DMS53 (cell line): ENCODE results near the gene ZDHHC11.
A peak's percentile ranks its signal among the peaks of the same experiment; 100 is the strongest.
"Not testable (repeated sequence)": the region's sequence is repeated elsewhere in the genome, so short reads cannot be mapped to it uniquely, and the experiment has no call there.

ENCODE experiments used
- DNase-seq: peaks from one replicate; lab custom pipeline; 2025; lab: John Stamatoyannopoulos, UW

The ZDHHC11 gene

DNA sequence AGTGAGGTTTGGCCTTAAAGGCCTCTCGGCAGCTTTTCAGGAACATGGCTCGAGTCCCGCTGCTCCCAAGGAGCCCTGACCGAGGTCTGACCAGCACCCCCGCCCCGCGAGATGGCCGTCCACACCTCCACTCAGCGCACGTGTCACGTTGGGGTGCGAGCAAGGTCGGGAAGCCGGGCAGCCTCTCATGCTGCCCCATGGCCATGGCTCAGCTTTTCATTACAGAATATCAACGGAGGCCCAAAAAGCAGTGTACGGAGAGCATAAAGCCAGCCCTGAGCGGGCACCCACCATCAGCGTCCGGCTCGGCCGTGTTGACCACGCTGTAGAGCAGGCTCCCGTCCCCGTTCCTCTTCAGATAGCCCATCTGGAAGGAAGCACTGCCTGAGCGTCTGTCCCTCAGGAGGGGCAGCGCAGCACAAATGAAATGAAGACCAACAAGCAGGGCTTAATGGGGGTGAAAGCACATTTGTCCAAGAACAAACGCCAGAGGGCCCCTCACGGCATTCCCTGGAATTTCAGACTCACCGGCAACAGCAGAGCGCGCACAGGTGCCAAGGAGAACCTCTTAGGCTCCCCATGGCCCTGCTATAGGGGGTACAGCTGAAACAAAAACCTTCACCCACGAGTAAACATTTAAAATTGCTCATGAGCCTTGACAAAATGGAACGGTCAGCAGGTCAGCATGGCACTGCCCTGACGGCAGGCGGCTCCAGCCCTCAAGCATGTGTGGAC is 30.2 kb upstream of the ZDHHC11 start:
- no peak for DNase-seq

DNA sequence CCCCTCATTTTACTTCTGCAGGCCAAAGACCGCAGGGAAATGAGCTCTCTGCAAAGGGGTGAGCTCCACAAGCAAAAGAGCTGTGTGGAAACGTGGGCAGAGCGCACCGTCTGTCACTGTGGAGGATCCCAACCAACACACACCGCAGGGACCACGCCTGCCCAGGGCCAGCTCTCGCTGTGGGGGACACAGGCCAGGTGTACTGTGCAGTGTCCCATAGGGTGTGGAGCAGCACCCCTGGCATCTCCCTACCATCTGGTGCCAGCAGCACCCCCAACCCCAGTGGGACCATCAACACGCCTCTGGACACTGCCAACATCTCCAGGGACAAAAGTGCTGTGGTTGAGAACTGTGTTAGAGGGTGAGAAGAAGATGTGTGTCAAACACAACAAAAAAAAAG is 27.9 kb upstream of the ZDHHC11 start:
- not testable (repeated sequence) for DNase-seq

- no peak for DNase-seq
Observed at GRCh38 chr5:878125-878524, 27.3 kb upstream of the ZDHHC11 start.

- DNase-seq: no peak
Observed at GRCh38 chr5:876398-877365, 25.9 kb upstream of the ZDHHC11 start.

- DNase-seq: no peak
Observed at GRCh38 chr5:875931-876330, 25.1 kb upstream of the ZDHHC11 start.

- no peak for DNase-seq
Observed at GRCh38 chr5:873328-873727, 22.5 kb upstream of the ZDHHC11 start.

DNA sequence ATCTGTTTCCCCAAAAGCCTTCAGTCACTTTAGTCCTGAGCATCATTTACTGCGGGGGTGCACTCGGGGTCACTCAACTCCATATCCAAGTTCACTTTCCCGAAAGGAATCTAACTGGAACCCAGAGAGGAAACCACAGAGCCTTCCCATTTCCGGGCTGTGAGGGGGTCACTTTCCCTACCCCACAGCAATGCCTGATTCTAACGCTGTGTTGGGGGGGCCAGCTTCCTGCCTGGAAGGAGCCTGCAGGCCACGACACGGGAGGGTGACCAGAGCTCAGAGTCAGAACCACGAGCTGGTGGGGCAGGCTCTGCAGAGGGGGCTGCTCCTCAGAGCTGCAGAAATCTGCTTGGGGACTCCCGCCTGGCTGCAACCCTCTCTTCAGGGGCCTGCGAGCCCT is 21.5 kb upstream of the ZDHHC11 start:
- no peak for DNase-seq

DNA sequence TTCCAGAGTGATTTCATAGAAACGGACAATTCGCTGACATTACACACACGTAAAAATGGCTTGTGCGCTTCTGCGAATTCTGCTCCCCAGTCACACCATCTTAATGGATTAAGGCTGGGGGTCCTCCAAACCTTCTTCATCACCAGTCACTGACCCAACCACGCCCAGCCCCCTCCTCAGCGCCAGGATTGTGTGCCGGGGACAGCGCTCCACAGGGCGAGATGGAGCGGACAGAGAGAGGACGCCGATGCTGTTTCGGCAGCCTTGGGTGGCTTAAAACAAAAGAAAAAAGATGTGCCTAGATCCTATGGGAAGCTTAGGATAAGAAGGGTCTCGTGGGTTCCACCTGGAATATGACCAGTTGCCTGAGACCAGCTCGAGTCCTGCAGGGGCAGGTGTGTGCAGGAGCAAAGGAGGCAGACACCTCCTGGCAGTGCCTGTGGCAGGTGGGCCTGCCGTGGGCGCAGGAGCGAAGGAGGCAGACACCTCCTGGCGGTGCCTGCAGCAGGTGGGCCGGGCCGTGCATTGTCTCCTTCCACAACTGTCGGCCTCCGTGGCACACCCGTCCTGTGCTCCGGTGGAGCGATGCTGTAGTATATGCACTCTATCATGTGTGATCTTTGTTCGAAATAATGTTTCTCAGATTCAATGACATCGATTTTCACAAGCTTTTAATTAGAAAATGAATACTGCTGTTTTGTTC is 21.0 kb upstream of the ZDHHC11 start:
- DNase-seq: no peak

DNA sequence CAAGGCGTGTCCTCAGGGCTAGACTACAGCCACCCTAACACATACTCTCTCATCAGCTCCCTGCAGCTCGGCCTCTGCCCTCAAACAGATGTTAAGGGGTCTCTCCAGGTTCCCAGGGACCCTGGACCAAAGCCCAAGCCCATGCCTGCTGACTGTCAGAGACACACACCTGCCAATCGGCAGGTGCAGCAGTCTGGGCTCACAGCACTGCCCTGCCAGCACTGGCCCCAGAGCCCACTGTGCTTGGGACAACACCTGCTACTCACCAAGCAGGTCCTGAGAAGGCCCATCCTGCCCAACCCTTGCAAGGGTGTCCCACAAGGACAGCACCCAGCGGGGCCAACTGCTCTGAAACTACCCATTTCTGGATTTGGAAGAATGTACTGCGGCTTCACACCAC is 20.2 kb upstream of the ZDHHC11 start:
- no peak for DNase-seq

GRCh38 chr5:868428-869135 is 17.8 kb upstream of the ZDHHC11 start:
- no peak for DNase-seq

DNA sequence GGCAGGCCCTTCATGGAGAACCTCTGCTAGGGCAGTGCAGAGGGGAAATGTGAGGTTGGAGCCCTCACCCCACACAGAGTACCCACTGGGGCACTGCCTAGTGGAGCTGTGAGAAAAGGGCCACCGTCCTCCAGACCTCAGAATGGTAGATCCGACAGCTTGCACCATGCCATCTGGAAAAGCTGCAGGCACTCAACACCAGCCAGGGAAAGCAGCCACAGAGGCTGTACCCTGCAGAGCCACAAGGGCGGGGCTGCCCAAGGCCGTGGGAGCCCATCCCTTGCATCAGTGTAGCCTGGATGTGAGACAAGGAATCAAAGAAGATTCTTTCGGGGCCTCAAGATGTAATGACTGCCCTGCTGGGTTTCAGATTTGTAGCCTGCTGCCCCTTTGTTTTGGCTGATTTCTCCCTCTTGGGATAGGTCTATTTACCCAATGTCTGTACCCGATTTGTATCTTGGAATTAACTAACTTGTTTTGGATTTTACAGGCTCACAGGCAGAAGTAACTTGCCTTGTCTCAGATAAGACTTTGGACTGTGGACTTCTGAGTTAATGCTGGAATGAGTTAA is 16.6 kb upstream of the ZDHHC11 start:
- no peak for DNase-seq

- DNase-seq: no peak
Observed at GRCh38 chr5:865771-866170, 15.0 kb upstream of the ZDHHC11 start.

- DNase-seq: no peak
Observed at GRCh38 chr5:865168-865521, 14.4 kb upstream of the ZDHHC11 start.

- no peak for DNase-seq
Observed at GRCh38 chr5:864492-865167, 13.8 kb upstream of the ZDHHC11 start.

- DNase-seq: peak; percentile 64
Observed at GRCh38 chr5:863244-863805, 12.5 kb upstream of the ZDHHC11 start.

DNA sequence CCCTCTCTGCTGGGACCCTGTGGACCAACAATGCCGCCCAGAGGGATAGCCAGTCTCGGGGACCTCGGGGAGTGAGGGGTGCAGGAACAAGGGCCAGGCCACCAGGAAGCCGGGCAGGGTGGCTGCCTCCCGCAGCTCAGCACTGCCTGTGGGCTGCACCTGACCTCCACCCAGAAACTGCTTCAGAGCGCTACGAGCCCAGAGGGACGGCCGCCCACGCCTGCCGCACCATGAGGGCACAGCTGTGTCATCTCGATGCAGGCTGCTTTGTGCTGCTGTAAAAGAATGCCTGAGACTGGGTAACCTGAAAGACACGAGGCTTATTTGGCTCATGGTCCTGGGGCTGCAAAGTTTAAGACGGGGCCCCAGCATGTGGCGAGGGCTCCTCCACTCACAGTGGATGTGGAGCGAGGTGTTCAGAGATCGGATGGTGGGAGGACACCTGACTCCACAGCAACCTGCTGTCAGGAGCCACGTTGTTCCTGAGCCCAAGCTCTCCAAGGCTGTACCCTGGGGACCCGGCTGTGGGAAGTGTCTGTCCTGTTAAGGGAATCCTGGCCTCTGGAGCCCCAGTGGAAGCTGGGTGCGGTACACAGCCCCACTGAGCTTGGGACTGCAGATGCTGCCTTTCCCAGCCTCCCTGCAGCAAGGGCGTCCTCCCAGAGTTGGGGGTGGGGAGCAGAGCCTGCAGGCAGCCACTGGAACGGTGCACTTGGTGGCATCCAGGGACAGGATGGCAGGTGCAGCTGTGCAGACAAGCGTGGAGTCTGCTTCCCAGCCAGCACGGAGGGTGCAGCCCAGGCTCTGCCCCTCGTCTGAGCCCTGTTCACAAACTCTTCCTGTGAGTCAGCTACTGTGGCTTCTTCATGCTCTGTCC is 11.8 kb upstream of the ZDHHC11 start:
- peak; percentile 94 for DNase-seq

GRCh38 chr5:861442-862366 is 10.9 kb upstream of the ZDHHC11 start:
- no peak for DNase-seq

DNA sequence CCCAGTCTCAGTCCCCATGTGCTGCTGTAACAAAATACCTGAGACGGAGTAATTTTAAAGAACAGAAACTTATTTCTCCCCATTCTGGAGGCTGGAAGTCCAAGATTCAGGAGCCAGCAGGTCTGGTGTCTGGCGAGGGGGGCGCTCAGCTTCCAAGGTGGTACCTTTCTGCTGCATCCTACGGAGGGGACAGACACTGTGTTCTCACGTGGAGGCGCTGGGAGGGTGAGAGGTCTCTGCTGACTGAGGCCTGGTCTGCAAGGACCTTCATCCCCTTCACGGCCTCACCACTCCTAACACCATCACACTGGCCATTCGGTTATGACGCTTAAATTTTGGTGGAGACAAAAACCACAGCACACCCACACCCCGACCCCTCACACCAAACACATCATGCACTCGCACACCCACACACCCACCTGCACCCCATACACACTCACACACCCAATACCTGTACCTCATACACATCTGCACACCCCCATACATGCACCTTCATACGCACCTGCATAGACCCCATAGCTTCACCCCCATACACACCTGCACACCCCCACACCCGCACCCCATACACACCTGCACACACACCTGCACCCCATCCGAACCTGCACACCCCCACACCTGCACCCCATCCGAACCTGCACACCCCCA is 9.8 kb upstream of the ZDHHC11 start:
- DNase-seq: no peak
